Activated naive CD4-positive, alpha-beta T cell treated with anti-CD3 and anti-CD28 coated beads, Interleukin-2, amount 50 U/mL, for 16 hours (primary cell): ENCODE data around the gene SRSF4.
"Not testable (repeated sequence)": the region's sequence is repeated elsewhere in the genome, so short reads cannot be mapped to it uniquely, and the experiment has no call there.

Source experiments
- DNase-seq: peaks from one replicate; pipeline ENCODE4 v3.0.0-alpha.2; 2020

The SRSF4 gene

DNA sequence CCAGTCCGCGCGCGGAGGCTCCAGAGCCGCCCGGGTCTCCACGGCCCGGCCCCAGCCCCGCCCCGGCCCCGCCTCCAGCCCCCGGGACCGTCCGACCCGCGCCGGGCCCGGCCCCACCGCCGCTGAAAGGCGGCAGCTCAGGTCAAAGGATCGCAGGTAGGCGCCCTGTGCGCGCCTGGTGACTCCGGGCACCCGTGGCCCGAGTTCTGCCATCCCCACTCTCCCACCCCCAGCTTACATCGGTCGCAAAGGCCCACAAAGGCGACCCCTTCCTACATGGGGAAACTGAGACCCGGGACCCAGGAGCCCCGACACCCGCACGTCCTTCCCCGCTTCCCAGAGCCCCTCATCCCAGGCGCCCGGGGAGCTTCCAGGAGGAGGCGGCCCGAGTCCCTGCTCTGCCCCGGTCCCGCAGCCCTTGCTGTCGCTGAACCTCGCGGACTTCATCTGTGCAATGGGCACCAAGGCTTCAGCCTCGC is 57.8 kb downstream of the SRSF4 start, which contains the start of gene TMEM200B:
TMEM200B (minus strand) TSS at position 17 of the 479 bp plus-strand sequence. CDS start 2,075 bp downstream, outside the sequence.
- peak; percentile 20 for DNase-seq

DNA sequence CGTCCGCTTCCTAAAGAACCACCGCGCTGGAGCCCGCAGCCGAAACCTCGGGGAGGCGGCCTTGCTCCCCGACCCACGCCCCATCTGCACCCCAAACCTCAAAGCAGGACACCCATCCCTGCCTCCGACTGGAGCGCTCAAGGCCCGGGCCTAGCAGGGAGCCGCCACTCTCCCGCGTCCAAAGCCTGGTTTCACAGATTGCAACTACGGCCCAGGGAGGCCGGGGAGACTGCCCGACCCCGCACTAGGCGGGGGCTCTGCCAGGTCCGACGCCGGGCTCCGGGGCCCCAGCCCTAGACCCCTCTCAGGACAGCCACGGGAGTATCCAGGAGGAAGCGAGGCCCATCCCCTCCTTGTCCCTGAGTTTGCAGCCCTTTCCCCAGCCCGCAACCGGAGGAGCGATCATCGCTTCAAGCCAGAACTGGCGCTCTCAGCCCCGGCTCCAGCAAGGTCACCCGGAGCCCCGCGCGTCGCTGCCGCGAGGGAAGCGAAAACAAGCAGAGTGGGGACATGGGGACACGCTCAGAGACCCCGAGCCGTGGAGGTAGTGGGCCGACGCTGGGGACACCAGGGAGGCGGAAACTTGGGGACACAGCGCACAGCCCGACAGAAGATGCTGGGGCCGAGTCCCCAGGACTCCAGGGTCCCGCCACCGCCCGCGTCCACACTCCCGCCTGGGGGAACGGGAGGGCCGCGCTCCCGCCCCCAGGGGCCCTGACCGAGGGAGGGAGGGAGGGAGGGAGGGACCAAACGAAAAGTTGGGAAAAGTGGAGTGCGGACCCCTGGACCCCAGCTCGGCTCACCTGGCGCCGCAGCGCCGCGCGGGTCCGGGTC is 58.4 kb downstream of the SRSF4 start:
- DNase-seq: peak; percentile 37

DNA sequence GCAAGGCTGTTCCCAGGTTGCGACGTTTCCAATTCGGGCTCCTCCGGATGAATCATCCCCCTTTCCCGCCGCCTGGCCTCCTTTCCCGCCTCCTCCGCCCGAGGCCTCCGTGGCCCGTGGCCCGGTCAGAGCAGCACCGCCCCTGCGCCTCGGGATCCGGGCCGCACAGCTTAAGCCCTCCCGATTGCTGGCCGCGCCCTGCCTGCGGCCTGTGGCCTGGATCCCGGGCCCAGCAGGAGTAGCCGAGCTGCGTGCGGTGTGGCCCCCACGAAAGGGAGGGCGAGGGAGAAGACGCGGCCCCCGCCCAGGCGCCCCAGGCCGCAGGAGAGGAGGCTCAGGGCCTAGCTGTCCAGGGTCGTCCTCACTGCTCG is 59.0 kb downstream of the SRSF4 start:
- no peak for DNase-seq

GRCh38 chr1:29121936-29122681 is 59.6 kb downstream of the SRSF4 start:
- peak; percentile 19 for DNase-seq

DNA sequence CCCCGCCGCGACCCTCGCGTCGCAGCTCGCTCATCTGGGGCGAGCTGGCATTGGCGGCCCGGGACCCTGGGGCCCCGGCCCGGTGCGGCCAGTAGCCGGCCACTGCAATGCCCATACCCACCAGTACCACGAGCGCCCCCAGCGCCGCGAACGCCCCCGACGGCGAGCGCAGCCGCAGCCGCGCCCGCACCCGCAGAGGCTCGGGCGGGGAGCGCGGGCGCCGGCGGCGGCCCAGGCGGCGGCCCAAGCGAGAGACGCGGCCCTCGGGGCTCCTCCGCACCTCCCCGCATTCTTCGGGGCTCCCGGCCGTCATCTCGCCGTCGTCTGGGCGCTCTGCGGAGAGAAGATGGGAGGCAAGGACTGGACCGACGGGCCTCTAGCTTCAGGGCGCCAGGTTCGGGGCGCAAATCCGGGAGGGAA is 60.2 kb downstream of the SRSF4 start:
- peak; percentile 16 for DNase-seq

GRCh38 chr1:29120947-29121485 is 60.7 kb downstream of the SRSF4 start:
- DNase-seq: peak; percentile 76

- no peak for DNase-seq
These were observed 61.3 kb downstream of the SRSF4 start for GRCh38 chr1:29120367-29120766.

GRCh38 chr1:29119121-29119929 is 62.4 kb downstream of the SRSF4 start:
- no peak for DNase-seq

GRCh38 chr1:29117381-29117780 is 64.3 kb downstream of the SRSF4 start:
- DNase-seq: no peak

- no peak for DNase-seq
These were observed 67.0 kb downstream of the SRSF4 start for GRCh38 chr1:29114654-29115053.

DNA sequence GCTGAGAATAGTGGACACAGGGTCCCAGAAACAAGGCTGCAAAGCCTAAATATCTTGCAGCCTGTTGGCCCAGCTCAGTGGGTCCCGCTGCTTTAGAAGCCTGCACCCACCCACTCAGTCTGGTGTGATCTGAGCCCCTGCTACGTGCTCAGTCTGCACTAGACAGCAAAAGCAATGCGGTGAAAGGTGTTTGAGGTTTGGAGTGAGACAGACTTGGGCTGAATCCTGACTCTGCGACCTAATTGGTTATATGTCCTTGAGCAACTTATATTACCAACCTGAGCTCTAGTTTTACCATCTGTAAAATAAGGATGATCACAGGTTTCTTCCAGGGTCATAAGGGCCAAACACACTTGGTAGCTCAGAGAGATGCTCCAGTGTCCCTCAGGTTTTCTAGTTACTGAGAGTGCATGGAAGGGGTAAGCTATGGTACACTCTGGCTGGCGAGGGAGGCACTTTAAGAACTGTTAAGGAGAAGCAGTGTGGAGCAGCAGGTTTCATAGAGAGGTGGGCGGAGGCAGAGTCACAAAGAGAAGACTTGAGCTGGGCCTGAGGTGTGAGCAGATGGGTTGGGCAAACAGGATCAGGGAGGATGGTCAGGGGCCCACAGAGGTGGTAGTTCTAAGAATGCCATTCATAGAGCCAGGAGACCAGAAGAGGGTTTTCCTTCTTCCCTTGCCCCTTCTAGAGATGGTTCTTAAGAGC is 68.1 kb downstream of the SRSF4 start:
- no peak for DNase-seq

GRCh38 chr1:29112705-29113412 is 68.8 kb downstream of the SRSF4 start:
- DNase-seq: no peak

DNA sequence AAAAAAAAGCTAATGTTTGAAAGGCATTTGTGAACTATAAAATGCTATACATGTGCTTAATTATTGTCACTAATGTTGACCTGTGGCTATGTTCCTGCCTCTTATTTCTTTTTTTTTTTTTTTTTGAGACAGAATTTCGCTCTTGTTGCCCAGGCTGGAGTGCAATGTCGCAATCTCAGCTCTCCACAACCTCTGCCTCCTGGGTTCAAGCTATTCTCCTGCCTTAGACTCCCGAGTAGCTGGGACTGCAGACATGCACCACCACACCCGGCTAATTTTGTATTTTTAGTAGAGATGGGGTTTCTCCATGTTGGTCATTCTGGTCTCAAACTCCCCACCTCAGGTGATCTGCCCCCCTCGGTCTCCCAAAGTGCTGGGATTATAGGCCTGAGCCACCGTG is 73.7 kb downstream of the SRSF4 start:
- DNase-seq: not testable (repeated sequence)

- DNase-seq: no peak
These were observed 75.9 kb downstream of the SRSF4 start for GRCh38 chr1:29105822-29106221.

DNA sequence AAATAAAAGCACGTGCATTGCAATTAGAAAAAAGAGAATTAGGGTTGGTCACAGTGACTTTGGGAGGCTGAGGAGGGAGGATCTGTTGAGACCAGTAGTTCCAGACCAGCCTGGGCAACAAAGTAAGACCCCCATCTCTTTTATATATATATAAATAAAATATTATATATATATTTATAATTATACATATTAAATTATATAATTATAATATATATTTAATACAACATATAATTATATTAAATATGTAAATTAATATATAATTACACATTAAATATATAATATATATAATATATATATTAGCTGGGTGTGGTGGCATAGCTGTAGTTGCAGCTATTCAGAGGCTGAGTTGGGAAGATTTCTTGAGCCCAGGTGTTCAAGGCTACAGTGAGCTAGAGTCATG is 81.2 kb downstream of the SRSF4 start:
- DNase-seq: no peak

GRCh38 chr1:29099286-29099685 is 82.4 kb downstream of the SRSF4 start:
- DNase-seq: no peak
